PC-9 (cell line): ENCODE measurements around the gene WDFY3. TPM values are rescaled to one million over a fixed set of nuclear protein-coding genes. Genes with fewer than 3 reads are reported as not detected.

Source experiments
- BruUV-seq: library from RNA; stranded (reverse); fragments of 400-500 nt; replicated peaks from 2 replicates; lab custom pipeline; 2021; lab: Mats Ljungman, UMichigan
- CTCF ChIA-PET: fragments of 300-600 bp; sonication (Branson Sonifier 250); formaldehyde crosslinking; loops from one replicate; lab custom pipeline; 2022; ENCODE audit warnings: antibody characterized with exemption; lab: Charles Lee
- POLR2A ChIA-PET: fragments of 300-600 bp; sonication (Branson Sonifier 250); formaldehyde crosslinking; loops from one replicate; lab custom pipeline; 2022; ENCODE audit warnings: antibody characterized with exemption; ENCODE audit not compliant: unreplicated experiment; lab: Charles Lee
- DNase-seq, 2 experiments: peaks; one replicate each; pipeline versions ENCODE4 v3.0.0 to v3.0.0-alpha.2; 2015 to 2022; ENCODE audit warnings: mixed read lengths in 1 of 2
- H2AFZ ChIP-seq: fragments of 200-600 bp; sonication (generic); 2 replicates; pipeline ENCODE4 v1.8.1; 2017; ENCODE audit warnings: antibody characterized with exemption
- H3F3A ChIP-seq: fragments of 200-600 bp; sonication (generic); 2 replicates; pipeline ENCODE4 v1.8.1; 2017; ENCODE audit warnings: antibody characterized with exemption, mild to moderate bottlenecking, low read depth; ENCODE audit not compliant: insufficient read depth
- H3K27ac ChIP-seq: fragments of 200-600 bp; sonication (generic); 2 replicates; pipeline ENCODE4 v1.6.1; 2016; ENCODE audit warnings: mixed run types
- H3K27me3 ChIP-seq: fragments of 200-600 bp; sonication (generic); 2 replicates; pipeline ENCODE4 v1.6.1; 2016; ENCODE audit warnings: low read depth, mixed run types; ENCODE audit not compliant: insufficient read depth
- H3K36me3 ChIP-seq: fragments of 200-600 bp; sonication (generic); 2 replicates; pipeline ENCODE4 v1.6.1; 2016; ENCODE audit warnings: low read depth, mixed run types
- H3K4me1 ChIP-seq: fragments of 200-600 bp; sonication (generic); replicated peaks from 2 replicates; pipeline ENCODE4 v1.6.1; 2016; ENCODE audit warnings: mixed run types; ENCODE audit not compliant: insufficient read depth
- H3K4me2 ChIP-seq: fragments of 200-600 bp; sonication (generic); 2 replicates; pipeline ENCODE4 v1.6.1; 2017; ENCODE audit warnings: mixed run types
- H3K4me3 ChIP-seq: fragments of 200-600 bp; sonication (generic); 2 replicates; pipeline ENCODE4 v1.6.1; 2016; ENCODE audit warnings: mixed run types
- H3K79me2 ChIP-seq: fragments of 200-600 bp; sonication (generic); 2 replicates; pipeline ENCODE4 v1.6.1; 2017; ENCODE audit warnings: low read depth, mixed run types
- H3K9me2 ChIP-seq: fragments of 200-600 bp; sonication (generic); 2 replicates; pipeline ENCODE4 v1.8.1; 2017; ENCODE audit warnings: mild to moderate bottlenecking; ENCODE audit not compliant: insufficient read depth
- H3K9me3 ChIP-seq: fragments of 200-600 bp; sonication (generic); 2 replicates; pipeline ENCODE4 v1.8.1; 2016; ENCODE audit warnings: low read depth; ENCODE audit not compliant: insufficient read depth
- H4K20me1 ChIP-seq: fragments of 200-600 bp; sonication (generic); 2 replicates; pipeline ENCODE4 v1.8.1; 2017; ENCODE audit not compliant: insufficient read depth
- EZH2 ChIP-seq: fragments of 200-600 bp; sonication (generic); IDR thresholded peaks from 2 replicates; pipeline ENCODE4 v1.8.0; 2017; ENCODE audit warnings: antibody characterized with exemption, low read depth
- intact Hi-C: fragments of 100-400 bp; cut with micrococcal nuclease; formaldehyde crosslinking; loops from one replicate; pipeline ENCODE4 v1.10.0; 2022; ENCODE audit not compliant: unreplicated experiment
- total RNA-seq: library from RNA; stranded (reverse); gene quantifications from 2 replicates; pipeline ENCODE4 v1.2.3, GENCODE V29; 2021
- TF ChIP-seq, protein P1 (sequence below): fragments of 200-600 bp; sonication (generic); conservative IDR thresholded peaks from 2 replicates; pipeline ENCODE4 v1.6.1; 2017; ENCODE audit warnings: mixed run types, antibody characterized with exemption, mild to moderate bottlenecking, moderate library complexity

WDFY3 gene
- total RNA-seq, 1 experiment from 2014 or later, result 35.4 TPM

DNA sequence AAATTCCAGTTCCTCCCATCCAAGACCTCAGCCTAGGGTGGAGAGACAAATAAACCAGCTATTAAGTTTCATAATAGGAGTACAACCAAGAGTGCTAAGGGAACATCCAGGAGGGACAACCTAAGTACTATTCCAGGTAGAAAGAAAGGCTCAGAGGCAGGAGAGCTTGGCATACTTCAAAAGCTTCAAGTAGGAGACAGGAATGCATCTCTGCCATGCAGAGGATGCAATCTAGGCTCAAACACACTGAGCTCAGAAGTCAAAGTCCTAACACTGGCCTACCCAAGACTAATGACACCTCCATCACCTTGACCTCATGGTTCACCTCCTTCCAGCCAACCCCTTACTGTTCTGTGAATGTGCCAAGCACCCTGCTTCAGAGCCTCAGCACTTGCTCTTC is 8.1 kb downstream of the WDFY3 start:
- Histone ChIP-seq H3K27me3 (no peaks in the 10 kb centered on the region), H4K20me1 (no peaks in the 10 kb centered on the region), H2AFZ (no peak overlapping the region), H3K4me1 (peaks cover 5% of the 10 kb centered on the region; the same call in 1 of the 2 replicates), H3F3A (no peaks in the 10 kb centered on the region), H3K27ac (no peak overlapping the region), H3K4me3 (no peak overlapping the region), H3K79me2 (peaks cover 69% of the 10 kb centered on the region), H3K4me2 (no peak overlapping the region), H3K9me3 (no peaks in the 10 kb centered on the region), H3K9me2 (no peaks in the 10 kb centered on the region), H3K36me3 (no peaks in the 10 kb centered on the region)
- no TSS peak for BruUV-seq
- DNase-seq, result no peak
- ChIA-PET POLR2A (interaction anchor here (0.7 kb wide), 1 partner anchor 131 kb away, joined by 7 read pairs; no protein-coding TSS in a partner anchor), CTCF (no interaction called here)
- TF ChIP-seq EZH2, result no peak
- TF ChIP-seq, protein P1, sequence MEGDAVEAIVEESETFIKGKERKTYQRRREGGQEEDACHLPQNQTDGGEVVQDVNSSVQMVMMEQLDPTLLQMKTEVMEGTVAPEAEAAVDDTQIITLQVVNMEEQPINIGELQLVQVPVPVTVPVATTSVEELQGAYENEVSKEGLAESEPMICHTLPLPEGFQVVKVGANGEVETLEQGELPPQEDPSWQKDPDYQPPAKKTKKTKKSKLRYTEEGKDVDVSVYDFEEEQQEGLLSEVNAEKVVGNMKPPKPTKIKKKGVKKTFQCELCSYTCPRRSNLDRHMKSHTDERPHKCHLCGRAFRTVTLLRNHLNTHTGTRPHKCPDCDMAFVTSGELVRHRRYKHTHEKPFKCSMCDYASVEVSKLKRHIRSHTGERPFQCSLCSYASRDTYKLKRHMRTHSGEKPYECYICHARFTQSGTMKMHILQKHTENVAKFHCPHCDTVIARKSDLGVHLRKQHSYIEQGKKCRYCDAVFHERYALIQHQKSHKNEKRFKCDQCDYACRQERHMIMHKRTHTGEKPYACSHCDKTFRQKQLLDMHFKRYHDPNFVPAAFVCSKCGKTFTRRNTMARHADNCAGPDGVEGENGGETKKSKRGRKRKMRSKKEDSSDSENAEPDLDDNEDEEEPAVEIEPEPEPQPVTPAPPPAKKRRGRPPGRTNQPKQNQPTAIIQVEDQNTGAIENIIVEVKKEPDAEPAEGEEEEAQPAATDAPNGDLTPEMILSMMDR, result no peak
- intact Hi-C loops, result loop anchor here (10.0 kb wide), 2 partner anchors 84 to 374 kb away; partner anchors contain the start of gene CDS1

DNA sequence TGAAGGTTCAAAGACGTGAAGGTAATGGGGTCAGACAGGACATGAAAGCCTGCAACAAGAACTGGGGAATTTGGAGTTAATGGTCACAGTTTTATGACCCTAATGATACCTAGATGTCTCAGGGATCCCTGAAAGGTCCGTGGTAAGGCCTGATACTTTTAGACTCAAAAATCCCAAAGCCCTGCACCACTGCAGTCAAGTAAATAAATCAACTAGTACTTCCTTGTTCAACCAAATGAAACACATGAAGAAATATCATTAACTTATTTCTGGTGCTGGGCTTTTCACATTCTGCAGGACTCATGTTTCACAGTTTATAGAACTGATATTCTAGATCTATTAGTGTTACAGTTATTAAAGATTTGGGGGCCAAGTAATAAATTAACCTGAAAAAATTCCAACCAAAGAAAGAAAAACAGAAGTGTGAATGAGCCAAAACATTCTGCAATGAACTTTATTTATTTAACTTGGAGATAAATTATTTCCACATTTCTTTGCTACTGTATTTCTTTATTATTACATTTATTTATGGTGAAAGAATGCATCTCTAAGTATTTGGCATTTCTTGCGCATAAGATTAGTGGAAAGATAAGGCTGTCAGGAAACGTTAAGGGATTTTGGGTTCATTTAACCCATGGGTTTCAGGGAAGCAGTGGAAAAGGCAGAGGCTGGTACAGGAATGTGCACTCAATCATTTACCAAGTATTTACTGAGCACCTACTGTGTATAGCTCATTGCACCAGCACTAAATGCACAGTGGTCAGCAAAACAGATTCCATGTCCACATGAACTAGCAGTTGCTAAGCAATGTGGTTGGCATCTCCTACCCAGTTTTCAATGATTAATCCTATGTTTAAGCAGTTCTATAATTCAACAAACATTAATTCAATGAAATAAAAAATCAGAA is 8.7 kb downstream of the WDFY3 start:
- Histone ChIP-seq H3K4me2 (no peak overlapping the region), H3K79me2 (peaks cover 70% of the 10 kb centered on the region), H2AFZ (no peak overlapping the region), H4K20me1 (no peaks in the 10 kb centered on the region), H3K27ac (no peak overlapping the region), H3K9me2 (no peaks in the 10 kb centered on the region), H3F3A (peaks cover under 1% of the 10 kb centered on the region; the same call in 1 of the 2 replicates), H3K4me3 (no peak overlapping the region), H3K27me3 (no peaks in the 10 kb centered on the region), H3K36me3 (no peaks in the 10 kb centered on the region), H3K4me1 (peaks cover 12% of the 10 kb centered on the region), H3K9me3 (no peaks in the 10 kb centered on the region)
- ChIA-PET POLR2A (interaction anchor here (0.7 kb wide), 1 partner anchor 130 kb away, joined by 7 read pairs; no protein-coding TSS in a partner anchor), CTCF (no interaction called here)
- intact Hi-C loops, result loop anchor here (10.0 kb wide), 2 partner anchors 83 to 373 kb away; partner anchors contain the start of gene CDS1
- no peak for TF ChIP-seq EZH2
- TF ChIP-seq, protein P1, result no peak
- DNase-seq, result no peak
- BruUV-seq, result no TSS peak

DNA sequence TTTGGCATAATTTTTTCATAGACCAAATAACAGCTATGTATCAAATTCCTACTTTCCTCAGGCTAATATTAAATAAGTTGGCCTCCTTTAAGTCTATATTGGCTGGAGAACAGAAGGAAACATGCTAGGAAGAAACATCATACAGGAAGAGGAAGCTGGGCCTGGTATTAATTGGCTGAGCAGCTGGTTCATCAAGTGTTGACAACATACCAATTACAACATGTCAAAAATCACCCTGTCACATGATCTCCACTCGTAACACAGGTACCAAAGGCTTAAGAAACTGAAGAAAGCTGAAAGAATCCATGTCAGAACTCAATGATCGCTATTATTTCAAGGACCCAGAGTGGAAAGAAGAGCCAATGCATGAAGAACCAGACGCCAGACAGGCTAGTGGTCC is 10.5 kb downstream of the WDFY3 start:
- Histone ChIP-seq H4K20me1 (no peaks in the 10 kb centered on the region), H3K9me2 (no peaks in the 10 kb centered on the region), H3F3A (peaks cover 5% of the 10 kb centered on the region; the same call in 1 of the 2 replicates), H3K4me2 (no peak overlapping the region), H3K27ac (no peak overlapping the region), H3K4me3 (no peak overlapping the region), H3K9me3 (no peaks in the 10 kb centered on the region), H2AFZ (no peak overlapping the region), H3K4me1 (peaks cover 25% of the 10 kb centered on the region), H3K79me2 (peaks cover 71% of the 10 kb centered on the region), H3K36me3 (no peaks in the 10 kb centered on the region), H3K27me3 (no peaks in the 10 kb centered on the region)
- no TSS peak for BruUV-seq
- intact Hi-C loops, result loop anchor here (10.0 kb wide), 2 partner anchors 81 to 371 kb away; partner anchors contain the start of gene CDS1
- ChIA-PET POLR2A (no interaction called here), CTCF (interaction anchor here (0.6 kb wide), 1 partner anchor 174 kb away, joined by 4 read pairs; no protein-coding TSS in a partner anchor)
- no peak for TF ChIP-seq EZH2
- TF ChIP-seq, protein P1, result no peak
- DNase-seq, result no peak
